Fibroblast of lung (primary cell): ENCODE measurements around the gene GPR55.

Source experiments
- EZH2 ChIP-seq: IDR thresholded peaks from 2 replicates; pipeline ENCODE4 v1.5.1; 2012; ENCODE audit warnings: low read length, control low read depth, mild to moderate bottlenecking; ENCODE audit errors: missing control alignments
- TF ChIP-seq, protein P1 (sequence below), 2 donors: IDR thresholded peaks in 1 of 2; conservative IDR thresholded peaks in 1 of 2; 1 replicate in 1 of 2; 2 replicates in 1 of 2; pipeline ENCODE4 v1.5.1; 2011 to 2012; ENCODE audit warnings: low read length in 2 of 2, control low read depth in 1 of 2, inconsistent platforms in 1 of 2, low read depth in 1 of 2, mild to moderate bottlenecking in 1 of 2

DNA sequence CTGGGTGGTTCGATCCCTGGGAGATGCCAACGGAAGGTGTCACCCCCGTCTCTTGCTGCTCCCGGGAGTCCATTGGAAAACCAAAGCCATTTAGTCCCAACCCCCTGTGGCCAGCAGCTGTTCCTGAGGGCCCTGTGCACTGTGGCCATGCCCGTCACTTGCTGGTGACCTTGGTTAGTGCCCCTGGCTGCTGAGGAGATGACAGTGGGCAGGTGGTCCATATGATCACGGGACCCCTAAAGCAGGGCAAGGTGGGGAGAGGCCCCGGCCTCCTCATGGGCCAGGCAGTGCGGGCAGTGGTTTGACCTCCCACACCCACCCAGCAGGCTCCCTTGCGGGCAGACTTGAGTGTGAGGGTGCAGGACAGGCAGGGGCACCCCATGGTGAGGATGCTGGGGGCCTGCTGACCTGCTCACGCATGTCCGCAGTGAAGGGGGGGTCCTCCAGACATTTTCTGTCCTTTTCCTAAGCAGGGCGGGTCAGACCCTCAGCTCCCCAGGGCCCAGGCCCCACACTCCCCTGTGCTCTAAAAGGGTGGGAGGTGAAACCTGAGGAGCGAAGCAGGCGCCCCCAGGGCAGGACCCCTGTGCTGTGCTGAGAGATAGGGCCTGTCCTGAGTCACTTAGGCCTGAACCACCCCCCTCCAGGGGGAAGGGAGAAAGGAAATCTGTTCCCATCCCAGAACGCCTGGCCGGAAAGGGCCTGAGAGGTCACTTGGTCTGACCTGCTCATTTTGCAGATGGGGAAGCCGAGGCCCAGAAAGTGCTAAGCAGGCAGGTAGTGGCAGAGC lies 53.5 kb downstream of the GPR55 start:
- TF ChIP-seq, protein P1, sequence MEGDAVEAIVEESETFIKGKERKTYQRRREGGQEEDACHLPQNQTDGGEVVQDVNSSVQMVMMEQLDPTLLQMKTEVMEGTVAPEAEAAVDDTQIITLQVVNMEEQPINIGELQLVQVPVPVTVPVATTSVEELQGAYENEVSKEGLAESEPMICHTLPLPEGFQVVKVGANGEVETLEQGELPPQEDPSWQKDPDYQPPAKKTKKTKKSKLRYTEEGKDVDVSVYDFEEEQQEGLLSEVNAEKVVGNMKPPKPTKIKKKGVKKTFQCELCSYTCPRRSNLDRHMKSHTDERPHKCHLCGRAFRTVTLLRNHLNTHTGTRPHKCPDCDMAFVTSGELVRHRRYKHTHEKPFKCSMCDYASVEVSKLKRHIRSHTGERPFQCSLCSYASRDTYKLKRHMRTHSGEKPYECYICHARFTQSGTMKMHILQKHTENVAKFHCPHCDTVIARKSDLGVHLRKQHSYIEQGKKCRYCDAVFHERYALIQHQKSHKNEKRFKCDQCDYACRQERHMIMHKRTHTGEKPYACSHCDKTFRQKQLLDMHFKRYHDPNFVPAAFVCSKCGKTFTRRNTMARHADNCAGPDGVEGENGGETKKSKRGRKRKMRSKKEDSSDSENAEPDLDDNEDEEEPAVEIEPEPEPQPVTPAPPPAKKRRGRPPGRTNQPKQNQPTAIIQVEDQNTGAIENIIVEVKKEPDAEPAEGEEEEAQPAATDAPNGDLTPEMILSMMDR (conservative IDR thresholded peaks at IDR 0.05 in 1 of 2, IDR thresholded peaks at IDR 0.05 in 1 of 2; ENCODE audit: low read depth in 1 of 2, low read length in 2 of 2): no peak
- TF ChIP-seq EZH2: no peak
